ENCODE measurements around the gene TSEN54. TPM values are rescaled to one million over a fixed set of nuclear protein-coding genes. Genes with fewer than 3 reads are reported as not detected.

The TSEN54 gene
- total RNA-seq, 1 experiment from 2014 or later, result 87.3 TPM

DNA sequence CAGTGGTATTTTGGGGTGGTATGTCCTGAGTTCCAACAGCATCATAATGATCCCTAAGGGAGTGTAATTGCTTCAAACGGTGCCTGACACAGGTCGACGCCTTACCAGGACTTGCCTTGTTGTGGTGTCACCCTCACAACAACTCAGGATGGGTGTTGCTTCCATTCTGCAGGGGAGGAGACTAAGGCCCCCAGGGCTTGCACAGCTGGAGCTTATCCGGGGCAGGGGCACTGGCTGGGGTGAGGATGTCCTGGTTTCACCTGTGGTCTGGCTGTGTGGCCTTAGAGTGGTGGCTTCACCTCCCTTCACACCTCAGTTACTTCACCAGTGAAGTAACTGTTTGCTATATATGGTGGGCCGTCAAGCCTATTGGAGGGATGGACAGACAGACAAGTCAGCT, 32.5 kb downstream of the TSEN54 start:
- Histone ChIP-seq H3K4me3 (replicated peaks in 1 of 2; ENCODE audit: low read depth in 1 of 2, low read length in 2 of 2) (peak overlapping the region; percentile 50 to 58), H2AFZ (ENCODE audit: low read depth, low read length, poor library complexity, severe bottlenecking) (no peak overlapping the region)
- no peak for DNase-seq (ENCODE audit: low read depth, low spot score)

More for the DNA sequence above, 32.5 kb downstream of the TSEN54 start:
- CTCF ChIA-PET, result interaction anchor here (1.5 to 1.6 kb wide), 3 partner anchors 24 to 52 kb away, joined by 8 to 11 read pairs (median 9); partner anchors contain the start of genes LLGL2 and TSEN54
- H3K36me3 ChIP-seq (ENCODE audit: control insufficient read depth in 1 of 2, insufficient read depth in 2 of 2, low read length in 2 of 2), result no peaks in the 10 kb centered on the region; a peak in 1 of 4 replicates
- peak; percentile 25 for ATAC-seq
- intact Hi-C loops (cut with micrococcal nuclease), result no loop called here
- RAD21 ChIA-PET (ENCODE audit: low non-redundant PET in 1 of 2, low total read pairs in 2 of 2, uncharacterized antibody in 2 of 2, unreplicated experiment in 2 of 2), result interaction anchor here (0.7 to 1.4 kb wide), 4 partner anchors 22 to 32 kb away, joined by 3 to 10 read pairs (median 4); partner anchors contain the start of genes LLGL2 (in 1 of the 2) and TSEN54 (in 1 of the 2)
- H3K9me3 ChIP-seq (ENCODE audit: control insufficient read depth in 1 of 2, insufficient read depth in 1 of 2, low read depth in 1 of 2, low read length in 2 of 2), result no peaks in the 10 kb centered on the region
- no peaks in the 10 kb centered on the region for H3K27me3 ChIP-seq (ENCODE audit: insufficient read depth, low read length)
- no TSS peak for BruUV-seq (replicated peaks)
- H3K27ac ChIP-seq (ENCODE audit: low read depth, low read length), result peak overlapping the region; percentile 95
- POLR2A ChIA-PET, result interaction anchor here (1.0 to 1.4 kb wide), 4 partner anchors 9 to 33 kb away, joined by 3 to 5 read pairs (median 4); partner anchors contain the start of genes LLGL2 and TSEN54
- H3K4me2 ChIP-seq (ENCODE audit: low read length), result peak overlapping the region; percentile 93
- H3K9me2 ChIP-seq (ENCODE audit: insufficient read depth), result no peaks in the 10 kb centered on the region
- H3K79me2 ChIP-seq (ENCODE audit: insufficient read depth, low read length), result peaks cover 23% of the 10 kb centered on the region
- no peak for TF ChIP-seq ZFX (IDR thresholded peaks at IDR 0.05)
- TF ChIP-seq CEBPB (IDR thresholded peaks at IDR 0.05; ENCODE audit: low read depth), result no peak
- TF ChIP-seq EZH2phosphoT487 (IDR thresholded peaks at IDR 0.05; ENCODE audit: borderline replicate concordance), result no peak
- no peak for TF ChIP-seq ELF1 (IDR thresholded peaks at IDR 0.05; ENCODE audit: borderline replicate concordance, low read depth)
- TF ChIP-seq EGR1 (IDR thresholded peaks at IDR 0.05; ENCODE audit: low read depth), result no peak
- TF ChIP-seq, protein P1, sequence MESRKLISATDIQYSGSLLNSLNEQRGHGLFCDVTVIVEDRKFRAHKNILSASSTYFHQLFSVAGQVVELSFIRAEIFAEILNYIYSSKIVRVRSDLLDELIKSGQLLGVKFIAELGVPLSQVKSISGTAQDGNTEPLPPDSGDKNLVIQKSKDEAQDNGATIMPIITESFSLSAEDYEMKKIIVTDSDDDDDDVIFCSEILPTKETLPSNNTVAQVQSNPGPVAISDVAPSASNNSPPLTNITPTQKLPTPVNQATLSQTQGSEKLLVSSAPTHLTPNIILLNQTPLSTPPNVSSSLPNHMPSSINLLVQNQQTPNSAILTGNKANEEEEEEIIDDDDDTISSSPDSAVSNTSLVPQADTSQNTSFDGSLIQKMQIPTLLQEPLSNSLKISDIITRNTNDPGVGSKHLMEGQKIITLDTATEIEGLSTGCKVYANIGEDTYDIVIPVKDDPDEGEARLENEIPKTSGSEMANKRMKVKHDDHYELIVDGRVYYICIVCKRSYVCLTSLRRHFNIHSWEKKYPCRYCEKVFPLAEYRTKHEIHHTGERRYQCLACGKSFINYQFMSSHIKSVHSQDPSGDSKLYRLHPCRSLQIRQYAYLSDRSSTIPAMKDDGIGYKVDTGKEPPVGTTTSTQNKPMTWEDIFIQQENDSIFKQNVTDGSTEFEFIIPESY (IDR thresholded peaks at IDR 0.05; ENCODE audit: extremely low read depth, insufficient replicate concordance, low read length), result no peak
- TF ChIP-seq CBX3 (IDR thresholded peaks at IDR 0.05; ENCODE audit: low read depth), result no peak
- TF ChIP-seq RAD21 (IDR thresholded peaks at IDR 0.05; ENCODE audit: low read depth), result no peak
- no peak for TF ChIP-seq TCF7L2 (IDR thresholded peaks at IDR 0.05; ENCODE audit: borderline replicate concordance, extremely low read depth, insufficient read depth, insufficient read length)
- TF ChIP-seq, protein P2, sequence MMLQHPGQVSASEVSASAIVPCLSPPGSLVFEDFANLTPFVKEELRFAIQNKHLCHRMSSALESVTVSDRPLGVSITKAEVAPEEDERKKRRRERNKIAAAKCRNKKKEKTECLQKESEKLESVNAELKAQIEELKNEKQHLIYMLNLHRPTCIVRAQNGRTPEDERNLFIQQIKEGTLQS (IDR thresholded peaks at IDR 0.05), result no peak
- no peak for TF ChIP-seq EZH2 (IDR thresholded peaks at IDR 0.05)
- TF ChIP-seq POLR2AphosphoS5 (IDR thresholded peaks at IDR 0.05; ENCODE audit: low read depth, low read length), result no peak
- TF ChIP-seq SRF (IDR thresholded peaks at IDR 0.05; ENCODE audit: low read depth), result no peak
- peaks cover 33 to 39% of the 10 kb centered on the region in 2 experiments for H3K4me1 ChIP-seq (ENCODE audit: control insufficient read depth in 1 of 2, insufficient read depth in 2 of 2, low read length in 2 of 2)
- no peaks in the 10 kb centered on the region for H4K20me1 ChIP-seq (ENCODE audit: insufficient read depth)
- peak overlapping the region; percentile 69 for H3K9ac ChIP-seq (ENCODE audit: low read length)
